WTC11 (cell line): ENCODE results near the gene SLC9A7. TPM values are rescaled to one million over a fixed set of nuclear protein-coding genes. Genes with fewer than 3 reads are reported as not detected.

Experiments used
- ATAC-seq: fragments of 200-7000 bp; cut with Tn5 transposase; 2 replicates; pipeline ENCODE4 v1.10.0; 2021; ENCODE audit warnings: mild to moderate bottlenecking, moderate library complexity
- CTCF ChIA-PET: fragments of 300-600 bp; sonication (Branson Sonifier 250); formaldehyde crosslinking; loops from one replicate; lab custom pipeline; 2021; ENCODE audit warnings: antibody characterized with exemption; lab: Charles Lee
- POLR2A ChIA-PET: fragments of 350-600 bp; sonication (Branson Sonifier 250); formaldehyde crosslinking; loops from one replicate; lab custom pipeline; 2021; ENCODE audit warnings: antibody characterized with exemption; lab: Charles Lee
- DNase-seq: peaks from one replicate; pipeline ENCODE4 v3.0.0; 2021; ENCODE audit warnings: low spot score
- H3K27ac Mint-ChIP-seq: 2 replicates; pipeline ENCODE4 v1.8.0; 2021; ENCODE audit warnings: mixed read lengths
- H3K27me3 Mint-ChIP-seq: 2 replicates; pipeline ENCODE4 v1.8.0; 2021; ENCODE audit warnings: low read depth, mild to moderate bottlenecking, moderate library complexity, mixed read lengths
- H3K36me3 Mint-ChIP-seq: 2 replicates; pipeline ENCODE4 v1.8.0; 2021; ENCODE audit warnings: mixed read lengths
- H3K4me1 Mint-ChIP-seq: 2 replicates; pipeline ENCODE4 v1.8.0; 2022; ENCODE audit warnings: mixed read lengths
- H3K4me3 Mint-ChIP-seq: 2 replicates; pipeline ENCODE4 v1.8.0; 2021; ENCODE audit warnings: mild to moderate bottlenecking, moderate library complexity, mixed read lengths
- H3K9me3 Mint-ChIP-seq: 2 replicates; pipeline ENCODE4 v1.8.0; 2021; ENCODE audit warnings: mixed read lengths
- ATF3 ChIP-seq: sonication (generic); formaldehyde crosslinking; conservative IDR thresholded peaks from 2 replicates; pipeline ENCODE4 v1.8.1; 2022; ENCODE audit warnings: mild to moderate bottlenecking, missing genetic modification reagents
- ETV6 ChIP-seq: sonication (generic); formaldehyde crosslinking; IDR thresholded peaks from 2 replicates; pipeline ENCODE4 v1.8.1; 2022; ENCODE audit warnings: mild to moderate bottlenecking, missing genetic modification reagents
- FOXK1 ChIP-seq: sonication (generic); formaldehyde crosslinking; IDR thresholded peaks from 2 replicates; pipeline ENCODE4 v1.8.0; 2022; ENCODE audit warnings: mild to moderate bottlenecking, moderate library complexity, missing genetic modification reagents
- GABPB1 ChIP-seq: sonication (generic); formaldehyde crosslinking; IDR thresholded peaks from 2 replicates; pipeline ENCODE4 v1.8.1; 2023; ENCODE audit warnings: mild to moderate bottlenecking, missing genetic modification reagents
- MYBL2 ChIP-seq: sonication (generic); formaldehyde crosslinking; IDR thresholded peaks from 2 replicates; pipeline ENCODE4 v1.8.1; 2023; ENCODE audit warnings: mild to moderate bottlenecking, moderate library complexity, missing genetic modification reagents
- SP1 ChIP-seq: sonication (generic); formaldehyde crosslinking; conservative IDR thresholded peaks from 2 replicates; pipeline ENCODE4 v1.8.1; 2022; ENCODE audit warnings: missing genetic modification reagents
- ZBTB21 ChIP-seq: sonication (generic); formaldehyde crosslinking; IDR thresholded peaks from 2 replicates; pipeline ENCODE4 v1.8.1; 2023; ENCODE audit warnings: mild to moderate bottlenecking, missing genetic modification reagents, borderline replicate concordance
- ZBTB43 ChIP-seq: sonication (generic); formaldehyde crosslinking; IDR thresholded peaks from 2 replicates; pipeline ENCODE4 v1.8.1; 2023; ENCODE audit warnings: mild to moderate bottlenecking, missing genetic modification reagents
- ZMAT4 ChIP-seq: fragments of 250-450 bp; sonication (Bioruptor Pico); IDR thresholded peaks from 2 replicates; pipeline ENCODE4 v1.9.0; 2021; ENCODE audit warnings: mild to moderate bottlenecking
- ZNF263 ChIP-seq: sonication (generic); formaldehyde crosslinking; IDR thresholded peaks from 2 replicates; pipeline ENCODE4 v1.8.1; 2022; ENCODE audit warnings: low read depth, mild to moderate bottlenecking, moderate library complexity, missing genetic modification reagents
- ZNF396 ChIP-seq: fragments of 250-450 bp; sonication (Bioruptor Pico); IDR thresholded peaks from 2 replicates; pipeline ENCODE4 v1.8.0; 2021; ENCODE audit warnings: mild to moderate bottlenecking, moderate library complexity, borderline replicate concordance
- ZNF671 ChIP-seq: fragments of 250-450 bp; sonication (Bioruptor Pico); IDR thresholded peaks from 2 replicates; pipeline ENCODE4 v1.8.0; 2021; ENCODE audit warnings: mild to moderate bottlenecking
- total RNA-seq: library from RNA; stranded (reverse); gene quantifications from 3 replicates; pipeline ENCODE4 v1.2.3, GENCODE V29; 2021
- TF ChIP-seq, protein P1 (sequence below): fragments of 250-450 bp; sonication (Bioruptor Pico); conservative IDR thresholded peaks from 2 replicates; pipeline ENCODE4 v1.9.0; 2021; ENCODE audit warnings: mild to moderate bottlenecking
- TF ChIP-seq, protein P2 (sequence below): sonication (generic); formaldehyde crosslinking; IDR thresholded peaks from 2 replicates; pipeline ENCODE4 v1.8.0; 2023; ENCODE audit warnings: missing genetic modification reagents, mild to moderate bottlenecking, borderline replicate concordance
- TF ChIP-seq, protein P3 (sequence below): sonication (generic); formaldehyde crosslinking; IDR thresholded peaks from 2 replicates; pipeline ENCODE4 v1.8.1; 2022; ENCODE audit warnings: low read depth, mild to moderate bottlenecking, moderate library complexity, missing genetic modification reagents, borderline replicate concordance

The SLC9A7 gene
- total RNA-seq, 1 experiment from 2014 or later = 18.0 TPM

DNA sequence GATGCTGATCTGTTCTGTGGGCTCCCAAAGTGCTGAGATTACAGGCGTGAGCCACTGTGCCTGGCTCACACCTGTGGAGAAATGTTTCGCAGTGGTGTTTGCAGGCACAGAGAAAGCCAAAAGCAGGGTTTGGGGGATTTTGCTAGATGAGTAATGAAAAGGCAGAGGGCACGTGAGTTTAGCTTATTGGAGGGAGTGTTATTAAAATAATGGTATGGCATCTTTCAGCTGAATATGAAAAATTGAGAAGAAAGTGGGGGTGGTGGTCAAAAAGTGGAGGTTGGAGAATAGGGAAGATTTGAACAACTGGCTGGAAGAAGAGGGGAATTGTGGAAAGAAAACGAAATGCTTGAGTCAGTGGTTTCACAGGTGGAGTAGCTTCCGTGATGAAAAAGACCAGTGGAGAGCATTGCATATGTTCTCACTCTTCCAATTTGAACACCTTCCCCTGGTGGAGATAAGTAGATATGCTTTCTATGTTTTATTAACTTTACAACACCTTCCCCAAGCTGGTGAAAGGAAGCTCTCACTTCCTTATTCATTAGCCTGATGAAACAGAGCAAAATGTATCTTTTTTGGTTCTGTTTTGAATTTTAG, 186.5 kb downstream of the SLC9A7 start (continued):
- TF ChIP-seq, protein P1, sequence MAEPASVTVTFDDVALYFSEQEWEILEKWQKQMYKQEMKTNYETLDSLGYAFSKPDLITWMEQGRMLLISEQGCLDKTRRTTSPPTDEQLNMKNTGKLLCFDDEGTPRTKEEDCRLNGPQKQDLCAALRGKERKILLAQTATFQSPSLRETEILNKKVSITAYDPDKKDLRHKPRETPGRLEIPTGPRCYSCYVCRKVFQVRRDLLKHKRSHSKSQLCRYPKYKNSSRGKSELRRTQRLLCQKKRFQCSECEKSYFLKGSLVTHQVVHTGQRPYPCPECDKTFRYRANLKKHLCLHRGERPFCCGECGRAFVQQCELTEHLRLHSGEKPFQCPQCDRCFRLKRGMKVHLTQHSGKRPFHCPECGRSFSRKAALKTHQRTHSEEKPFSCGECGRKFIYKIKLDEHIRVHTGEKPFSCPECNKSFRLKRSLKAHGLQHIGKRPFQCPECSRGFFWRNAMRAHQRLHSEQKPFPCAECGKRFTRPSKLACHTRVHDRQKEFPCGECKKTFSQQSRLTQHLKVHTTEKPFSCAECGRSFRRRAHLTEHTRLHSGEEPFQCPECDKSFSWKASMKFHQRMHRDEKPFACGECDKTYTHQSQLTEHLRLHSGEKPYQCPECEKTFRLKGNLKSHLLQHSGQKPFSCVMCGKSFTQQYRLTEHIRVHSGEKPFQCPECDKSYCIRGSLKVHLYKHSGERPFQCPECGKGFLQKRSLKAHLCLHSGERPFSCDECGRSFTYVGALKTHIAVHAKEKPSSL (CRISPR knock-in tag) = no peak
- TF ChIP-seq ZNF263 (CRISPR knock-in tag) = no peak

DNA sequence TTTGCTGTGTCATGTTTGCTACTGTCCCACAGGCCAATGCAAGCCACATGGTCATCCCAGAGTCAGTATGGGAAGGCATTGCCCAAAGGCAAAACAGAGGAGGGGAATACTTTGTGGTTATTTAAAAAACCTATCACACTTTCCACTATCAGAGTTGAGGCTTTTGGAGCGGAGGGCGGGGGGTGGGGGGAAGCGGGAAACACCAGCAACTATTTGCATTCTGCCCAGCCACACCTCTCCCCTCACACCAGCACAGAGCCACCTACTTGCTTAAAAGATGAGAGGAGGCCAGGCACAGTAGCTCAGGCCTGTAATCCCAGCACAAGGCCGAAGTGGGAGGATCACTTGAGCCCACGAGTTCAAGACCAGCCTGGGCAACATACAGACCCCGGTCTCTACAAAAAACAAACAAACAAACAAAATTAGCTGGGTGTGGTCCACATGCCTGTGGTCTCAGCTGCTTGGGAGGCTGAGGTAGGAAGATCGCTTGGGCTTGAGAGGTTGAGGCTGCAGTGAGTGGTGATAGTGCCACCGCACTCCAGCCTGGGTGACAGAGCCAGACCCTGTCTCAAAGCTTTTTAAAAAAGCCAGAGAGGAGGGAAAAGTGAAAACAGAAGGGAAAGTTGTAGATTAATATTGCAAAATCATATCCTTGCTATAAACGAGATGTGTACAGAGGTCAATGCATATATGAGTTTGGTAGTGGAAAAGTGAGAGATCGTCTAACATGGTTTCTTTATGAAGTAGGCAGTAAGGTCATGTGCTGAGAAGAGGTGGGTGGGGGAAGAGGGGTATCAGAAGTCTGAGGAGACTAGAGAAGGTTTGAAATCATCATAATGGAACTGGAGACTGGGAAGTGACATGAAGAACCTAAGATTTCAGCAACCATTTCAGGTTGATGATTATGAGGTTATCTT, 187.2 kb downstream of the SLC9A7 start:
- Mint-ChIP-seq H3K4me1 (peaks cover 27% of the 10 kb centered on the region), H3K36me3 (no peaks in the 10 kb centered on the region), H3K27me3 (peaks cover 3% of the 10 kb centered on the region), H3K27ac (peak overlapping the region; percentile 66; the same call in 1 of the 2 replicates)
- POLR2A ChIA-PET = no interaction called here
- TF ChIP-seq ZNF396 (CRISPR knock-in tag) (no peak), ZMAT4 (no peak), MYBL2 (CRISPR knock-in tag) (no peak), SP1 (no peak), ATF3 (CRISPR knock-in tag) (no peak), FOXK1 (CRISPR knock-in tag) (no peak), GABPB1 (CRISPR knock-in tag) (no peak), ZBTB43 (CRISPR knock-in tag) (no peak), ETV6 (CRISPR knock-in tag) (no peak), ZBTB21 (CRISPR knock-in tag) (no peak), ZNF671 (CRISPR knock-in tag) (no peak)
- TF ChIP-seq, protein P2, sequence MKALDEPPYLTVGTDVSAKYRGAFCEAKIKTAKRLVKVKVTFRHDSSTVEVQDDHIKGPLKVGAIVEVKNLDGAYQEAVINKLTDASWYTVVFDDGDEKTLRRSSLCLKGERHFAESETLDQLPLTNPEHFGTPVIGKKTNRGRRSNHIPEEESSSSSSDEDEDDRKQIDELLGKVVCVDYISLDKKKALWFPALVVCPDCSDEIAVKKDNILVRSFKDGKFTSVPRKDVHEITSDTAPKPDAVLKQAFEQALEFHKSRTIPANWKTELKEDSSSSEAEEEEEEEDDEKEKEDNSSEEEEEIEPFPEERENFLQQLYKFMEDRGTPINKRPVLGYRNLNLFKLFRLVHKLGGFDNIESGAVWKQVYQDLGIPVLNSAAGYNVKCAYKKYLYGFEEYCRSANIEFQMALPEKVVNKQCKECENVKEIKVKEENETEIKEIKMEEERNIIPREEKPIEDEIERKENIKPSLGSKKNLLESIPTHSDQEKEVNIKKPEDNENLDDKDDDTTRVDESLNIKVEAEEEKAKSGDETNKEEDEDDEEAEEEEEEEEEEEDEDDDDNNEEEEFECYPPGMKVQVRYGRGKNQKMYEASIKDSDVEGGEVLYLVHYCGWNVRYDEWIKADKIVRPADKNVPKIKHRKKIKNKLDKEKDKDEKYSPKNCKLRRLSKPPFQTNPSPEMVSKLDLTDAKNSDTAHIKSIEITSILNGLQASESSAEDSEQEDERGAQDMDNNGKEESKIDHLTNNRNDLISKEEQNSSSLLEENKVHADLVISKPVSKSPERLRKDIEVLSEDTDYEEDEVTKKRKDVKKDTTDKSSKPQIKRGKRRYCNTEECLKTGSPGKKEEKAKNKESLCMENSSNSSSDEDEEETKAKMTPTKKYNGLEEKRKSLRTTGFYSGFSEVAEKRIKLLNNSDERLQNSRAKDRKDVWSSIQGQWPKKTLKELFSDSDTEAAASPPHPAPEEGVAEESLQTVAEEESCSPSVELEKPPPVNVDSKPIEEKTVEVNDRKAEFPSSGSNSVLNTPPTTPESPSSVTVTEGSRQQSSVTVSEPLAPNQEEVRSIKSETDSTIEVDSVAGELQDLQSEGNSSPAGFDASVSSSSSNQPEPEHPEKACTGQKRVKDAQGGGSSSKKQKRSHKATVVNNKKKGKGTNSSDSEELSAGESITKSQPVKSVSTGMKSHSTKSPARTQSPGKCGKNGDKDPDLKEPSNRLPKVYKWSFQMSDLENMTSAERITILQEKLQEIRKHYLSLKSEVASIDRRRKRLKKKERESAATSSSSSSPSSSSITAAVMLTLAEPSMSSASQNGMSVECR = no peak
- TF ChIP-seq, protein P1 (CRISPR knock-in tag) = no peak
- TF ChIP-seq, protein P3, sequence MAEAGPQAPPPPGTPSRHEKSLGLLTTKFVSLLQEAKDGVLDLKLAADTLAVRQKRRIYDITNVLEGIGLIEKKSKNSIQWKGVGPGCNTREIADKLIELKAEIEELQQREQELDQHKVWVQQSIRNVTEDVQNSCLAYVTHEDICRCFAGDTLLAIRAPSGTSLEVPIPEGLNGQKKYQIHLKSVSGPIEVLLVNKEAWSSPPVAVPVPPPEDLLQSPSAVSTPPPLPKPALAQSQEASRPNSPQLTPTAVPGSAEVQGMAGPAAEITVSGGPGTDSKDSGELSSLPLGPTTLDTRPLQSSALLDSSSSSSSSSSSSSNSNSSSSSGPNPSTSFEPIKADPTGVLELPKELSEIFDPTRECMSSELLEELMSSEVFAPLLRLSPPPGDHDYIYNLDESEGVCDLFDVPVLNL (CRISPR knock-in tag) = no peak
- TF ChIP-seq, all 79 proteins: peak for 0
- ATAC-seq = no peak
- Mint-ChIP-seq H3K4me3 (no peak overlapping the region), H3K9me3 (no peaks in the 10 kb centered on the region)
- no peak for DNase-seq
- CTCF ChIA-PET = interaction anchor here (1.0 kb wide), 1 partner anchor 225 kb away, joined by 3 read pairs; no protein-coding TSS in a partner anchor
